Sigmoid colon (tissue), 3 donors: ENCODE results near the gene RBM33.
"Not testable (repeated sequence)": the region's sequence is repeated elsewhere in the genome, so short reads cannot be mapped to it uniquely, and the experiment has no call there.

Experiments
- CTCF ChIP-seq, 4 experiments: fragments of 450-650 bp in 3 of 4; fragments of 200-600 bp in 1 of 4; IDR thresholded peaks; one replicate each; pipeline ENCODE4 v1.5.1; 2016 to 2019; ENCODE audit warnings: antibody characterized with exemption in 4 of 4, mild to moderate bottlenecking in 3 of 4, moderate library complexity in 2 of 4
- POLR2A ChIP-seq, 2 donors: fragments of 450-650 bp; IDR thresholded peaks; one replicate each; pipeline ENCODE4 v1.6.1; 2016; ENCODE audit warnings: antibody characterized with exemption in 2 of 2, mild to moderate bottlenecking in 2 of 2, moderate library complexity in 2 of 2

GRCh38 chr7:155686620-155687324, 42.3 kb downstream of the RBM33 start:
- not testable (repeated sequence) for TF ChIP-seq CTCF, POLR2A (IDR thresholded peaks at IDR 0.05)
